Aorta (tissue), 5 donors: ENCODE results near the gene TAAR1. TPM values are rescaled to one million over a fixed set of nuclear protein-coding genes. Genes with fewer than 3 reads are reported as not detected.

Experiments used
- ATAC-seq: fragments of 200-7000 bp; cut with Tn5 transposase; one replicate; pipeline ENCODE4 v1.9.1; 2022; ENCODE audit warnings: moderate library complexity; ENCODE audit not compliant: low FRiP score
- DNase-seq, 2 donors: peaks; one replicate each; pipeline ENCODE4 v3.0.0-alpha.2; 2020
- H3K27ac ChIP-seq, 2 donors: one replicate each; pipeline ENCODE4 v1.5.1; 2013; ENCODE audit warnings: low read length in 2 of 2, mild to moderate bottlenecking in 2 of 2, moderate library complexity in 2 of 2, control low read depth in 1 of 2, inconsistent platforms in 1 of 2, low read depth in 1 of 2
- H3K27me3 ChIP-seq, 2 donors: one replicate each; pipeline ENCODE4 v1.6.1; 2013; ENCODE audit warnings: control low read depth in 1 of 2, low read length in 1 of 2, mild to moderate bottlenecking in 1 of 2, moderate library complexity in 1 of 2; ENCODE audit not compliant: insufficient read depth in 2 of 2, control insufficient read depth in 1 of 2
- H3K36me3 ChIP-seq, 2 donors: one replicate each; pipeline ENCODE4 v1.6.1; 2013; ENCODE audit warnings: control low read depth in 1 of 2, low read length in 1 of 2, mild to moderate bottlenecking in 1 of 2; ENCODE audit not compliant: insufficient read depth in 2 of 2, control insufficient read depth in 1 of 2
- H3K4me1 ChIP-seq, 2 donors: one replicate each; pipeline ENCODE4 v1.6.1; 2013; ENCODE audit warnings: low read length in 2 of 2, control low read depth in 1 of 2, mild to moderate bottlenecking in 1 of 2, moderate library complexity in 1 of 2; ENCODE audit not compliant: insufficient read depth in 2 of 2, control insufficient read depth in 1 of 2
- H3K4me3 ChIP-seq, 2 donors: one replicate each; pipeline ENCODE4 v1.5.1; 2013; ENCODE audit warnings: low read length in 2 of 2, control low read depth in 1 of 2, mild to moderate bottlenecking in 1 of 2
- H3K9me3 ChIP-seq: one replicate; pipeline ENCODE4 v1.6.1; 2013; ENCODE audit warnings: mild to moderate bottlenecking, low read length; ENCODE audit not compliant: control insufficient read depth
- WGBS, 2 donors: extraction: QIAGEN DNeasy Blood & Tissue Kit; methylation state at CpG; one replicate each; pipeline ENCODE4 v1.1.7; 2013; 5-methylcytosine and 5-hydroxymethylcytosine counted together
- intact Hi-C, 2 donors: fragments of 100-400 bp; cut with DNase I; formaldehyde crosslinking; loops; one replicate each; pipeline versions ENCODE4 v1.14.2 to v1.15.0; 2022
- polyA plus RNA-seq, 2 donors: library from polyadenylated mRNA; stranded (reverse); fragments of 200-250 nt; gene quantifications; one replicate each; pipeline ENCODE4 v1.2.3, GENCODE V29; 2013
- total RNA-seq, 2 donors: library from RNA; stranded (reverse); fragmentation: NEBNext Ultra II Directional; extraction: Animal tissue kit (Norgen Biotek cat#: 25700); gene quantifications; one replicate each; pipeline ENCODE4 v1.2.1, GENCODE V29; 2021
- donor health status: healthy with polysubstance abuse.
- donor health status: Bipolar disorder and iron deficiency.
- donor health status: DM: no; HTN: no; CAD: no.
- donor health status: DM: no; HTN: no; CAD: no.
- donor health status: DM: yes; HTN: yes; CAD: no.

TAAR1 gene
- total and polyA plus RNA-seq, 4 donors = not detected

- no peak for ATAC-seq
- Histone ChIP-seq H3K9me3 (no peaks in the 10 kb centered on the region), H3K27ac (no peak overlapping the region), H3K4me3 (no peak overlapping the region), H3K4me1 (no peaks in the 10 kb centered on the region), H3K36me3 (no peaks in the 10 kb centered on the region), H3K27me3 (no peaks in the 10 kb centered on the region)
- no peak for DNase-seq
- intact Hi-C loops = loop anchor here (5.0 to 10.0 kb wide), 2 partner anchors 111 to 124 kb away; partner anchors contain the start of gene SLC18B1 (in 1 of the 2)
- 89 to 100% methylated on average over 1 of the region's 1 CpG for WGBS, 2 donors
Observed at GRCh38 chr6:132671295-132671694, 12.3 kb upstream of the TAAR1 start.

GRCh38 chr6:132669690-132670291 lies 10.8 kb upstream of the TAAR1 start:
- H3K4me1 ChIP-seq = no peaks in the 10 kb centered on the region
- DNase-seq = no peak
- no peaks in the 10 kb centered on the region for H3K27me3 ChIP-seq
- no peak overlapping the region for H3K4me3 ChIP-seq
- no peaks in the 10 kb centered on the region for H3K36me3 ChIP-seq
- WGBS, 2 donors = 4 to 5% methylated on average over 4 of the region's 4 CpGs
- intact Hi-C loops = loop anchor here (5.0 to 10.0 kb wide), 2 partner anchors 113 to 125 kb away; partner anchors contain the start of gene SLC18B1 (in 1 of the 2)
- H3K9me3 ChIP-seq = no peaks in the 10 kb centered on the region
- ATAC-seq = peak; percentile 67
- H3K27ac ChIP-seq = no peak overlapping the region

- H3K36me3 ChIP-seq = no peaks in the 10 kb centered on the region
- DNase-seq (no peak), ATAC-seq (no peak)
- 76 to 84% methylated on average over 4 of the region's 4 CpGs for WGBS, 2 donors
- H3K4me3 ChIP-seq = no peak overlapping the region
- H3K27me3 ChIP-seq = no peaks in the 10 kb centered on the region
- no peaks in the 10 kb centered on the region for H3K4me1 ChIP-seq
- H3K27ac ChIP-seq = no peak overlapping the region
- intact Hi-C loops = no loop called here
- no peaks in the 10 kb centered on the region for H3K9me3 ChIP-seq
Observed at GRCh38 chr6:132666118-132666517, 7.1 kb upstream of the TAAR1 start.

GRCh38 chr6:132664309-132665034 lies 5.5 kb upstream of the TAAR1 start:
- intact Hi-C loops = no loop called here
- WGBS, 2 donors = 92 to 100% methylated on average over 1 of the region's 1 CpG

GRCh38 chr6:132663661-132664060 lies 4.7 kb upstream of the TAAR1 start:
- H3K4me1 ChIP-seq = no peaks in the 10 kb centered on the region
- no peaks in the 10 kb centered on the region for H3K36me3 ChIP-seq
- no peak overlapping the region for H3K4me3 ChIP-seq
- no peaks in the 10 kb centered on the region for H3K9me3 ChIP-seq
- 69 to 82% methylated on average over 1 of the region's 1 CpG for WGBS, 2 donors
- ATAC-seq (no peak), DNase-seq (no peak)
- no peaks in the 10 kb centered on the region for H3K27me3 ChIP-seq
- no peak overlapping the region for H3K27ac ChIP-seq
- intact Hi-C loops = no loop called here

More at GRCh38 chr6:132664309-132665034, 5.5 kb upstream of the TAAR1 start:
- Histone ChIP-seq H3K27me3 (no peaks in the 10 kb centered on the region), H3K36me3 (no peaks in the 10 kb centered on the region), H3K4me3 (no peak overlapping the region), H3K9me3 (no peaks in the 10 kb centered on the region), H3K4me1 (no peaks in the 10 kb centered on the region), H3K27ac (no peak overlapping the region)
- ATAC-seq (no peak), DNase-seq (no peak)

GRCh38 chr6:132661906-132662305 lies 2.9 kb upstream of the TAAR1 start:
- Histone ChIP-seq H3K27ac (no peak overlapping the region), H3K4me1 (no peaks in the 10 kb centered on the region), H3K27me3 (no peaks in the 10 kb centered on the region), H3K36me3 (no peaks in the 10 kb centered on the region), H3K9me3 (no peaks in the 10 kb centered on the region), H3K4me3 (no peak overlapping the region)
- ATAC-seq (no peak), DNase-seq (no peak)
- 90% methylated on average over 4 of the region's 4 CpGs for WGBS, 2 donors
- intact Hi-C loops = no loop called here

GRCh38 chr6:132651062-132651461 lies 7.9 kb downstream of the TAAR1 start:
- Histone ChIP-seq H3K27ac (no peak overlapping the region), H3K27me3 (no peaks in the 10 kb centered on the region), H3K4me1 (no peaks in the 10 kb centered on the region), H3K4me3 (no peak overlapping the region), H3K9me3 (no peaks in the 10 kb centered on the region), H3K36me3 (no peaks in the 10 kb centered on the region)
- intact Hi-C loops = no loop called here
- DNase-seq (no peak), ATAC-seq (no peak)
- 95% methylated on average over 3 of the region's 3 CpGs for WGBS, 2 donors

GRCh38 chr6:132650429-132650828 lies 8.6 kb downstream of the TAAR1 start:
- Histone ChIP-seq H3K9me3 (no peaks in the 10 kb centered on the region), H3K4me1 (no peaks in the 10 kb centered on the region), H3K4me3 (no peak overlapping the region), H3K27ac (no peak overlapping the region), H3K36me3 (no peaks in the 10 kb centered on the region), H3K27me3 (no peaks in the 10 kb centered on the region)
- DNase-seq = no peak
- intact Hi-C loops = no loop called here
- no peak for ATAC-seq
- WGBS, 2 donors = 17 to 34% methylated on average over 1 of the region's 1 CpG

GRCh38 chr6:132648828-132649227 lies 10.2 kb downstream of the TAAR1 start:
- Histone ChIP-seq H3K27me3 (no peaks in the 10 kb centered on the region), H3K27ac (no peak overlapping the region), H3K36me3 (no peaks in the 10 kb centered on the region), H3K9me3 (no peaks in the 10 kb centered on the region), H3K4me3 (no peak overlapping the region), H3K4me1 (no peaks in the 10 kb centered on the region)
- intact Hi-C loops = no loop called here
- DNase-seq = no peak
- 18 to 21% methylated on average over 2 of the region's 2 CpGs for WGBS, 2 donors
- ATAC-seq = no peak
